Activated B cell treated with CpG ODN at 0.5 μM for 24 hours (primary cell): Measurements from ENCODE around the gene KRT77. TPM values are rescaled to one million over a fixed set of nuclear protein-coding genes. Genes with fewer than 3 reads are reported as not detected.

Source experiments
- ATAC-seq: fragments of 200-7000 bp; cut with Tn5 transposase; one replicate; pipeline ENCODE4 v1.10.0; 2021; ENCODE audit warnings: low read depth, mild to moderate bottlenecking, moderate library complexity
- CTCF ChIA-PET: fragments of 350-600 bp; sonication (Branson Sonifier 250); formaldehyde crosslinking; loops from one replicate; lab custom pipeline; 2021; ENCODE audit warnings: antibody characterized with exemption; lab: Charles Lee
- POLR2A ChIA-PET: fragments of 350-600 bp; sonication (Branson Sonifier 250); formaldehyde crosslinking; loops from one replicate; lab custom pipeline; 2021; ENCODE audit warnings: antibody characterized with exemption; lab: Charles Lee
- DNase-seq: peaks from one replicate; pipeline ENCODE4 v3.0.0; 2022
- H3K27ac Mint-ChIP-seq: one replicate; pipeline ENCODE4 v1.8.0; 2020; ENCODE audit warnings: mixed read lengths
- H3K27me3 Mint-ChIP-seq: one replicate; pipeline ENCODE4 v1.8.0; 2021; ENCODE audit warnings: mixed read lengths
- H3K36me3 Mint-ChIP-seq: one replicate; pipeline ENCODE4 v1.8.0; 2021; ENCODE audit warnings: low read depth, mixed read lengths
- H3K4me1 Mint-ChIP-seq: one replicate; pipeline ENCODE4 v1.8.0; 2021; ENCODE audit warnings: mixed read lengths
- H3K4me3 Mint-ChIP-seq: one replicate; pipeline ENCODE4 v1.8.0; 2020; ENCODE audit warnings: mild to moderate bottlenecking, mixed read lengths
- H3K9me3 Mint-ChIP-seq: one replicate; pipeline ENCODE4 v1.8.0; 2020; ENCODE audit warnings: mixed read lengths
- CTCF ChIP-seq: fragments of 200-600 bp; IDR thresholded peaks from one replicate; pipeline ENCODE4 v1.8.0; 2022; ENCODE audit warnings: antibody characterized with exemption, mild to moderate bottlenecking
- intact Hi-C: fragments of 100-400 bp; cut with micrococcal nuclease; formaldehyde crosslinking; loops from one replicate; pipeline ENCODE4 v1.15.1; 2024
- total RNA-seq: library from RNA; stranded (reverse); gene quantifications from 2 replicates; pipeline ENCODE4 v1.2.3, GENCODE V29; 2022

Gene KRT77
- total RNA-seq, 1 donor from 2014 or later, result not detected

GRCh38 chr12:52644078-52644415, 59.3 kb downstream of the KRT77 start:
- Mint-ChIP-seq H3K27me3 (peaks cover 8% of the 10 kb centered on the region), H3K36me3 (no peaks in the 10 kb centered on the region), H3K27ac (no peak overlapping the region), H3K4me1 (no peaks in the 10 kb centered on the region), H3K4me3 (no peak overlapping the region), H3K9me3 (no peaks in the 10 kb centered on the region)
- TF ChIP-seq CTCF, result no peak
- CTCF ChIA-PET, result no interaction called here
- intact Hi-C loops, result no loop called here
- no peak for ATAC-seq
- DNase-seq, result no peak
- POLR2A ChIA-PET, result no interaction called here

- DNase-seq (no peak), ATAC-seq (no peak)
- peaks cover 8% of the 10 kb centered on the region for H3K27me3 Mint-ChIP-seq
- ChIA-PET POLR2A (no interaction called here), CTCF (no interaction called here)
- no peak for TF ChIP-seq CTCF
- H3K9me3 Mint-ChIP-seq, result no peaks in the 10 kb centered on the region
- H3K4me3 Mint-ChIP-seq, result no peak overlapping the region
- intact Hi-C loops, result no loop called here
- H3K4me1 Mint-ChIP-seq, result no peaks in the 10 kb centered on the region
- H3K36me3 Mint-ChIP-seq, result no peaks in the 10 kb centered on the region
- H3K27ac Mint-ChIP-seq, result no peak overlapping the region
Measured at GRCh38 chr12:52643233-52644077, 59.9 kb downstream of the KRT77 start.

GRCh38 chr12:52641468-52641867, 61.9 kb downstream of the KRT77 start:
- no peaks in the 10 kb centered on the region for H3K4me1 Mint-ChIP-seq
- DNase-seq, result no peak
- peaks cover 12% of the 10 kb centered on the region for H3K27me3 Mint-ChIP-seq
- no peak for ATAC-seq
- H3K4me3 Mint-ChIP-seq, result no peak overlapping the region
- H3K27ac Mint-ChIP-seq, result no peak overlapping the region
- POLR2A ChIA-PET, result no interaction called here
- no peak for TF ChIP-seq CTCF
- CTCF ChIA-PET, result no interaction called here
- H3K36me3 Mint-ChIP-seq, result no peaks in the 10 kb centered on the region
- no peaks in the 10 kb centered on the region for H3K9me3 Mint-ChIP-seq
- intact Hi-C loops, result no loop called here

Other genes starting within 250 kb of the KRT77 start
- gene KRT6C, start 229.7 kb downstream of the KRT77 start, total RNA-seq, result not detected in 2 replicates
- gene KRT6A, start 210.3 kb downstream of the KRT77 start, total RNA-seq, result not detected in 2 replicates
- gene KRT5, start 183.1 kb downstream of the KRT77 start, total RNA-seq, result not detected in 2 replicates
- gene KRT71, start 150.4 kb downstream of the KRT77 start, total RNA-seq, result not detected in 2 replicates
- not detected in 2 replicates for gene KRT74, start 129.7 kb downstream of the KRT77 start, total RNA-seq
- not detected in 2 replicates for gene KRT72, start 102.1 kb downstream of the KRT77 start, total RNA-seq
- not detected in 2 replicates for gene KRT73, start 85.0 kb downstream of the KRT77 start, total RNA-seq
- gene KRT2, start 51.3 kb downstream of the KRT77 start, total RNA-seq, result not detected in 2 replicates
- gene KRT1, start 23.1 kb downstream of the KRT77 start, total RNA-seq, result not detected in 2 replicates
- gene KRT76, start 73.8 kb upstream of the KRT77 start, total RNA-seq, result not detected in 2 replicates
- gene KRT3, start 92.6 kb upstream of the KRT77 start, total RNA-seq, result not detected in 2 replicates
- gene KRT4, start 110.6 kb upstream of the KRT77 start, total RNA-seq, result not detected in 2 replicates
- not detected in 2 replicates for gene KRT79, start 130.8 kb upstream of the KRT77 start, total RNA-seq
- not detected in 2 replicates for gene KRT78, start 145.5 kb upstream of the KRT77 start, total RNA-seq
- gene KRT8, start 201.6 kb upstream of the KRT77 start, total RNA-seq, result 0.33 and 0.34 TPM in 2 replicates
- 3.9 and 4.7 TPM in 2 replicates for gene KRT18, start 245.6 kb upstream of the KRT77 start, total RNA-seq